ENCODE measurements around the gene CYBA.

CYBA gene

DNA sequence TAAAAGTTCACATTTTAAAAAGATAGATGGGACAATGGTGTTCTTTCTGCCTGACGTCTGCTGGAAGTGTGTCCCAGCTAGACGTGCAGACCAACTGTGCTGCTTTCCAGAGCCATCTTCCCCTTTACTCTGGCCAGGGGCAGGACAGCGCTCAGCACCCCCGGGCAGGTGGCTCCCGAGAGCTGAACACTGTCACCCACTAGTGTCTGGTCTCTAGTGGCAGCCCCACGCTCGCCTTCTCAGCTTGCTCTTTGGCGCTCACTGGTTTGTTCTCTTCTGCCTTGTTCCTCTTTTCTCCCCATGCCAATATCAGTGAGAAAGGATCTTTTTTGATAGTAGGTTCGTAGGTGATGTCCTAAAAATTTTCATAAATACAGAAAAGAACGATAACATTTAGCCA, 54.9 kb downstream of the CYBA start:
- H3F3A ChIP-seq (ENCODE audit: insufficient read depth, low read length), result peaks cover 22% of the 10 kb centered on the region
- no peak overlapping the region for H3K9ac ChIP-seq (ENCODE audit: low read length)
- H3K9me3 ChIP-seq (replicated peaks; ENCODE audit: insufficient read depth, low read length), result no peaks in the 10 kb centered on the region
- no peak overlapping the region for H2AFZ ChIP-seq (ENCODE audit: low read length)
- DNase-seq, result no peak
- peaks cover 21% of the 10 kb centered on the region for H3K4me1 ChIP-seq (ENCODE audit: low read length)
- H3K4me2 ChIP-seq (ENCODE audit: low read depth, low read length), result no peak overlapping the region
- TF ChIP-seq EZH2phosphoT487 (IDR thresholded peaks at IDR 0.05; ENCODE audit: low read length) (no peak), CTCF (IDR thresholded peaks at IDR 0.05; ENCODE audit: low read length) (no peak), EZH2 (optimal IDR thresholded peaks at IDR 0.05; ENCODE audit: low read depth, low read length) (no peak)
- H3K9me2 ChIP-seq (replicated peaks; ENCODE audit: insufficient read depth, low read length), result no peaks in the 10 kb centered on the region
- no peak overlapping the region for H3K4me3 ChIP-seq (ENCODE audit: low read length)
- peaks cover 28% of the 10 kb centered on the region for H3K79me2 ChIP-seq (ENCODE audit: low read length)
- no peaks in the 10 kb centered on the region for H3K27me3 ChIP-seq (replicated peaks; ENCODE audit: insufficient read depth, low read length)
- H3K27ac ChIP-seq (ENCODE audit: low read length), result peak overlapping the region; percentile 76; the same call in 1 of the 2 replicates
- H3K36me3 ChIP-seq (replicated peaks; ENCODE audit: insufficient read depth, low read length), result no peaks in the 10 kb centered on the region; the same call in 1 of the 2 replicates
- H4K20me1 ChIP-seq (ENCODE audit: insufficient read depth, low read length), result no peaks in the 10 kb centered on the region

- no peaks in the 10 kb centered on the region for H3K9me2 ChIP-seq (replicated peaks; ENCODE audit: insufficient read depth, low read length)
- H2AFZ ChIP-seq (ENCODE audit: low read length), result no peak overlapping the region
- H3K79me2 ChIP-seq (ENCODE audit: low read length), result peaks cover 28% of the 10 kb centered on the region
- TF ChIP-seq EZH2phosphoT487 (IDR thresholded peaks at IDR 0.05; ENCODE audit: low read length), result no peak
- TF ChIP-seq CTCF (IDR thresholded peaks at IDR 0.05; ENCODE audit: low read length), result no peak
- no peak for TF ChIP-seq EZH2 (optimal IDR thresholded peaks at IDR 0.05; ENCODE audit: low read depth, low read length)
- H3K4me2 ChIP-seq (ENCODE audit: low read depth, low read length), result no peak overlapping the region
- H3K9me3 ChIP-seq (replicated peaks; ENCODE audit: insufficient read depth, low read length), result no peaks in the 10 kb centered on the region
- no peaks in the 10 kb centered on the region for H3K27me3 ChIP-seq (replicated peaks; ENCODE audit: insufficient read depth, low read length)
- peaks cover 21% of the 10 kb centered on the region for H3K4me1 ChIP-seq (ENCODE audit: low read length)
- H3K4me3 ChIP-seq (ENCODE audit: low read length), result no peak overlapping the region
- H3K36me3 ChIP-seq (replicated peaks; ENCODE audit: insufficient read depth, low read length), result no peaks in the 10 kb centered on the region; the same call in 1 of the 2 replicates
- no peak for DNase-seq
- no peak overlapping the region for H3K9ac ChIP-seq (ENCODE audit: low read length)
- no peaks in the 10 kb centered on the region for H4K20me1 ChIP-seq (ENCODE audit: insufficient read depth, low read length)
- H3K27ac ChIP-seq (ENCODE audit: low read length), result no peak overlapping the region
- H3F3A ChIP-seq (ENCODE audit: insufficient read depth, low read length), result peaks cover 22% of the 10 kb centered on the region
These were observed 55.8 kb downstream of the CYBA start for GRCh38 chr16:88595101-88595500.

DNA sequence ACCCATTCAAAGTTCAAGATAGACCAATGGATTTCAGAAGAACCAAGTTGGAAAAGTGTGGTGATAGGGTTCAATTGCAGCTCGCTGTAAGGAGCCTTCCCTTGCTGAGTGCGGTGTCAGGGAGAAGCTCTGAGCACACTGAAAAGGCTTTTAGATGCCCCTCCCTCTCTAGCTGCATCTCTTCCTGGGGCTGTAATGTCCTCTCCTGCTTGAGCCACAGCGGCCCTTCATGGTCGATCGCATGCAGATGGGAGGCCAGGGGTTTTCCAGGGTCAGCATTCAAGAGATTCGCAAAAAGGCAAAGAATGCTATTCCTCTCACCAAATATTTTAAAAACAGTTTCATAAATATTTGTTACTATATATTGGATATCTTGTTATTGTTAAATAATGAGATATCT, 56.9 kb downstream of the CYBA start:
- Histone ChIP-seq H3K27me3 (replicated peaks; ENCODE audit: insufficient read depth, low read length) (no peaks in the 10 kb centered on the region), H3K27ac (ENCODE audit: low read length) (no peak overlapping the region), H4K20me1 (ENCODE audit: insufficient read depth, low read length) (no peaks in the 10 kb centered on the region), H3K4me1 (ENCODE audit: low read length) (peaks cover 21% of the 10 kb centered on the region), H2AFZ (ENCODE audit: low read length) (no peak overlapping the region), H3K9me3 (replicated peaks; ENCODE audit: insufficient read depth, low read length) (no peaks in the 10 kb centered on the region), H3K4me3 (ENCODE audit: low read length) (no peak overlapping the region), H3K36me3 (replicated peaks; ENCODE audit: insufficient read depth, low read length) (no peaks in the 10 kb centered on the region; the same call in 1 of the 2 replicates), H3K79me2 (ENCODE audit: low read length) (peaks cover 20% of the 10 kb centered on the region), H3F3A (ENCODE audit: insufficient read depth, low read length) (peaks cover 22% of the 10 kb centered on the region), H3K9ac (ENCODE audit: low read length) (no peak overlapping the region), H3K9me2 (replicated peaks; ENCODE audit: insufficient read depth, low read length) (no peaks in the 10 kb centered on the region), H3K4me2 (ENCODE audit: low read depth, low read length) (no peak overlapping the region)
- DNase-seq, result no peak
- TF ChIP-seq CTCF (IDR thresholded peaks at IDR 0.05; ENCODE audit: low read length), result no peak
- TF ChIP-seq EZH2phosphoT487 (IDR thresholded peaks at IDR 0.05; ENCODE audit: low read length), result no peak
- TF ChIP-seq EZH2 (optimal IDR thresholded peaks at IDR 0.05; ENCODE audit: low read depth, low read length), result no peak

Data from MM.1S (cell line).